GM19467 (cell line): ENCODE data around the gene PTPRD.
A peak's percentile ranks its signal among the peaks of the same experiment; 100 is the strongest.
"Not testable (repeated sequence)": the region's sequence is repeated elsewhere in the genome, so short reads cannot be mapped to it uniquely, and the experiment has no call there.

Source experiments
- ATAC-seq: cut with Tn5 transposase; IDR thresholded peaks from one replicate; pipeline ENCODE4 v1.9.1; 2021; ENCODE audit warnings: mild to moderate bottlenecking, moderate library complexity; ENCODE audit not compliant: unreplicated experiment

PTPRD gene

DNA sequence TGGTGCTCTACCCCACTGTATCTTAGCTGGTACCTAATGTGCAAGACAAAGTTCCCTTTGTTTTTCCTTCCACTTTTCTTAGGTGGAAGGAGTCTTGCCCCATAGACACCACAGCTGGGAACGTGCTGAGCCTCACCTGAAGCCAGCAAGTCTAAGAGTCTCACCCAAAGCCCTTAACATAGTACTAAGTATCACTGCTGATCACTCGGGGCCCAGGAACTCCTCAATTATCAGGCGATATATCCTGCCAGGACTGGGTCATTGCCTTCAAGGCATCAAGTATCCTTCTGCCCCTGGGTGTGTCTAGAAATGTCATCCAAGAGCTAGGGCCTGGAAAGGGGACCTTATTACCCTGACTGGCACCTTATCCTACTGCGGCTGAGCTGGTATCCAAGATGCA lies 123.9 kb downstream of the PTPRD start:
- no peak for ATAC-seq

- no peak for ATAC-seq
Measured at GRCh38 chr9:10479172-10479571, 133.6 kb downstream of the PTPRD start.

DNA sequence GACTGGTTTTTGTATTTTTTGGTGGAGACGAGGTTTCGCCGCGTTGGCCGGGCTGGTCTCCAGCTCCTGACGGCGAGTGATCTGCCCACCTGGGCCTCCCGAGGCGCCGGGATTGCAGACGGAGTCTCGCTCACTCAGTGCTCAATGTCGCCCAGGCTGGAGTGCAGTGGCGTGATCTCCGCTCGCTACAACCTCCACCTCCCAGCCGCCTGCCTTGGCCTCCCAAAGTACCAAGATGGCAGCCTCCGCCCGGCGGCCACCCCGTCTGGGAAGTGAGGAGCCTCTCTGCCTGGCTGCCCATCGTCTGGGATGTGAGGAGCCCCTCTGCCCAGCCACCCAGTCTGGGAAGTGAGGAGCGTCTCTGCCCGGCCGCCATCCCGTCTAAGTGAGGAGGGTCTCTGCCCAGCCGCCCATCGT lies 163.6 kb downstream of the PTPRD start:
- ATAC-seq = not testable (repeated sequence)

DNA sequence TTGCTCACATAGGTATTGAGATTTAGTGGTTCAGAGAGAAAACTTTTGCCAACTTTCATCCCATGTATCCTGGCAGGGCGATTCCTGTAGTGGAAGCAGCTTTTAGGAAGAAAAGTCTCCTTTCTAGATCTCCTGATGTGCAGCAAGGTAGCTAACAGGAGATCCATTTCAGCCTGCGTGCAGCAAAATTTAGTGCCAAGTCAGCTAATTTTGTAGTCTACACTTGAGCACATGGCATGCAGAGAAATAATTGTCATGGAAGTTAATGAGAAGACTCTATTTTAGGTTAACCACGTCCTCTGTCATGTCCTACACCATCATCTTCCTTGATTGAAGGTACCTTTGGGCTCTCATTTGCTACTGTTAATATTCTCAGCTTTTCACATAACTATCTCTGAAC lies 165.8 kb downstream of the PTPRD start:
- no peak for ATAC-seq

DNA sequence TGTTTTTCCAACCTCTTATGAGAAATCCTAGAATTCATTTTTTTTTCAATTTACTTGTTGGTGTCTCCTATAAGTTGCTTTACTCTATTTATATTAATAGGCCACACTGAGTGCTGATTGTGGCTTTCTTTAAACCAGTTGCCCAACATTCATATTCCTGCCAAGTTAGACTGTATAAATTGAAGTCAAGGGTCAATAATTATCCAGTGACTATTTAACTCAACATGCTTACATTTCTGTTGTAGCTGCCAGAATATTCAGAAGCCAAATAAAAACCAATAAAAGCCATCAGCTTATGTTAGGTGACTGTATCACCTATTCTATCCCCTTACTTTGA lies 169.0 kb downstream of the PTPRD start:
- ATAC-seq = no peak

- ATAC-seq = no peak
Measured at GRCh38 chr9:10443181-10443867, 169.5 kb downstream of the PTPRD start.

DNA sequence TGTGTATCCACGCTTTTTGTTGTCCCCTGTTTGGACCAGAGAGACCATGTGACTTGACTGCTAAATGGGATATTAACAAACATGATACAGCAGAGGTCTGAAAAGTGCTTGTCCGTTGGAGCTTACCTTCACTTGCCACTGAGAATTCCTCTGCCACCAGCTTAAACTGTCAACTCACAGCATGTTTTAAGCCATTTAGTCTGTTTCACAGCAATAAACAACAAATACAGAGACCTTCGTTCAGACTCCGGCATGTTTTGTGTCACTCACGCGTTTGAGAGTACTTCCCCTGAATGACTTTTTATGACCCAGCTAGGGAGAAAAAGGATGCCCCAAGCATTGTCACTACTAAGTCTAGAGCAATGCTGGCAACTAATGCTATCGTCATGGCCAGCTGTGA lies 173.8 kb downstream of the PTPRD start:
- no peak for ATAC-seq

- no peak for ATAC-seq
Measured at GRCh38 chr9:10436756-10437155, 176.0 kb downstream of the PTPRD start.

DNA sequence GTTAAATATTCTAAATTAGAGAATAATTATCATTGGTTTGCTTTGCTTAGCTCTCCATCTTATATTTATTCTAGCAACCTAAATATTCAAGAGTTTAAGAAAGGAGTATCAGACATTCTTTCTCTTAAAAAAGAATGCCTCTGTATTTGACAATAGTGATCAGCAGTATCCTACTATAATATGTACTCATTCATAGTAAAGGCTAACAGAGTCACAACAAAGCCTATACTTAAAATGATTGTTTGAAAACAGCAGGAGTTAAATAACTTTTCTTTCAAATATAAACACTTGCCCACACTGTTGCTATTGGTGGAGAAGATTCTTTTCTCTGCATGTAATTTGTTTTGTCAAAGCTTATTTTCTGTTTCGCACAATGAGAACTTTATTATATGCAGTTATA lies 178.4 kb downstream of the PTPRD start:
- ATAC-seq = no peak

GRCh38 chr9:10411272-10411671 lies 201.5 kb downstream of the PTPRD start:
- ATAC-seq = no peak

DNA sequence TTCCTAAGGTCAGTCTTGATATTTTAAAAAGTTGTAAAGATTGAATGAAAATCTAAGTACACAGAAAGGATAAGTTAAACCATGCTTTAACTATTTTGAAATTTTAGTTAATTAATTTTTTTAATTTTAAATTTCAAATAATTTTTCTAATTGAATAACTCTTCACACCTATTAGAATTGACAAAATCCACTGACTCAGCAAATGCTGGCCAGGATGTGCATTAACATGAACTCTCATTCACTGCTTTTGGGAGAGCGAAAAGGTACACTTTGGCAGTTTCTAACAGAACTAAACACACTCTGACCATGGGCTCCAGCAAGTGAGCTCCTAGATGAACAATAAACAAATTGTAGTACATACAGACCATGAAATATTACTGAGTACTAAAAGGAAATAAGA lies 209.5 kb downstream of the PTPRD start:
- ATAC-seq = no peak

- ATAC-seq = no peak
Measured at GRCh38 chr9:10396615-10397014, 216.2 kb downstream of the PTPRD start.

DNA sequence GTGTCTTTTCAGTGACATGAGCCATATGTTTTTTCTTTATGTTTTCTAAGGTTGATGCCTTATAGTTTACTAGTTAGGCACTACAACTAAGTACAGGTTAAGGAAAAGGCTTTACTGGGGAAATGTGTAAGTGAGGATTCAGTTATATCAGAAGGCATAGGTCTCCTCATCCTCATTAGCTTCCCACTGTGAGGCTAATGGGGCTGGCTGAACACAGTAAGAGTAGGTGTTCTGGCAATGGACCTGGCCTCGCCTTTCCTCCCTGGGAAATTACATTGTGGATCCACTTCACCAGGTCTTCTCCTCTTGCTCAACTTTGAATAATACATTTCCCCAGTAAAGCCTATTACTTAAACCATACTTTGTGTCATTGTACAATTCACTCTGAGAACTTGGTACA lies 225.5 kb downstream of the PTPRD start:
- no peak for ATAC-seq

GRCh38 chr9:10371824-10372223 lies 241.0 kb downstream of the PTPRD start:
- ATAC-seq = no peak

GRCh38 chr9:10366171-10366779 lies 246.5 kb downstream of the PTPRD start:
- ATAC-seq = peak; percentile 91

GRCh38 chr9:10354591-10354990 lies 258.2 kb downstream of the PTPRD start:
- ATAC-seq = no peak

DNA sequence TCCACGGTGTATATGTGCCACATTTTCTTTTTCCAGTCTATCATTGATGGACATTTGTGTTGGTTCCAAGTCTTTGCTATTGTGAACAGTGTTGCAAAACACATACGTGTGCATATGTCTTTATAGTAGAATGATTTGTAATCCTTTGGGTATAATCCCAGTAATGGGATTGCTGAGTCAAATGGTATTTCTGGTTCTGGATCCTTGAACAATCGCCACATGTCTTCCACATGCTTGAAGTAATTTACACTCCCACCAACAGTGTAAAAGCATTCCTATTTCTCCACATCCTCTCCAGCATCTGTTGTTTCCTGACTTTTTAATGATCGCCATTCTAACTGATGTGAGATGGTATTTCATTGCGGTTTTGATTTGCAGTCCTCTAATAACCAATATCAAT lies 267.2 kb downstream of the PTPRD start:
- not testable (repeated sequence) for ATAC-seq

DNA sequence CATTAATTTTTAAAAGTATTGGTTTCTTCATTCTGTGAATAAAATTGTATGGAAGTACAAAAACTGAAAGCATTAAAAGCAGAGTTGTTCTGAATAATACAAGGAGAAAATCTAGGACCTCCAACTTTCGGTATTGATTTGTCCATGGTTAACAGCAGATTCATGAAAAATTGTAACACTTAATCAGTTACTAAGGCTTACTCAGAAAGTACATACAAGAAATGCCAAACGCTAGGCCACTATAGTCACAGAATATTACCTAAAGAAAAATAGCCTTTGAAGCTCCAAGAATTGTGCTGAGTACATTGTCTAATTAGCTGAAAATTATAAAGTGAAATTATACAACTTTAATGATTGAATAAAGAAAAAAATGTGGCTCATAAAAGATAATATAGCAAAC lies 271.7 kb downstream of the PTPRD start:
- ATAC-seq = no peak

- no peak for ATAC-seq
Measured at GRCh38 chr9:10339152-10339551, 273.6 kb downstream of the PTPRD start.

DNA sequence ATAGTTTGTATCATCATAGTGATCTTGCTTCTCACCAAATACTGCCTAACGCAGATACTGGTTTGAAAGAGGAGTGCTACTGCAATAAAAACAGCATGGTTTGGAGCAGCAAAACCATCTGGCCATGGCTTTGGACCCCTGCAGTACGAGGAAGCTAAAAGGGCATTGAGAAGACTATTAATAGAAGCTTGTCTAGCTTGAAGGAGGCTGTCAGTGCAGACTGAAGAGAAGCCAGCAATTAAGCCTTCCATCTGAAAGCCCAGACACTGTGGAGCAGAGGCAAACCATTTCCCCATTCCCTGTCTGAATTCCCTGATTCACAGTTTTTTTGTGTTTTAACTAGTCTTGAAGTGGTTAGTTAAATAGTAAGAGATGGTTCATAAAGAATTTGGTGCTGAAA lies 281.6 kb downstream of the PTPRD start:
- no peak for ATAC-seq

- ATAC-seq = no peak
Measured at GRCh38 chr9:10282084-10282483, 330.7 kb downstream of the PTPRD start.

- no peak for ATAC-seq
Measured at GRCh38 chr9:10274988-10275387, 337.8 kb downstream of the PTPRD start.

- no peak for ATAC-seq
Measured at GRCh38 chr9:10274175-10274574, 338.6 kb downstream of the PTPRD start.
